ENCODE data around the gene C1R. TPM values are rescaled to one million over a fixed set of nuclear protein-coding genes. Genes with fewer than 3 reads are reported as not detected.

The C1R gene
- total RNA-seq (2022) (13.1 and 16.7 TPM in 2 replicates), Bru-seq, nascent RNA (percentile 45 among the genes with signal in this experiment), BruChase-seq, experiment 1, labeled RNA remaining after a 6-hour chase (percentile 77 among the genes with signal in this experiment), BruChase-seq, experiment 2, labeled RNA remaining after a 2-hour chase (percentile 60 among the genes with signal in this experiment)
- long read RNA-seq, transcript C1R-215 (11 exons, 2,508 nt), result major isoform, 31 of 39 reads
- long read RNA-seq, partial matches to known transcripts, result 4 of 39 reads
- long read RNA-seq, other reads (novel, unspliced or antisense), result 3 of 39 reads

DNA sequence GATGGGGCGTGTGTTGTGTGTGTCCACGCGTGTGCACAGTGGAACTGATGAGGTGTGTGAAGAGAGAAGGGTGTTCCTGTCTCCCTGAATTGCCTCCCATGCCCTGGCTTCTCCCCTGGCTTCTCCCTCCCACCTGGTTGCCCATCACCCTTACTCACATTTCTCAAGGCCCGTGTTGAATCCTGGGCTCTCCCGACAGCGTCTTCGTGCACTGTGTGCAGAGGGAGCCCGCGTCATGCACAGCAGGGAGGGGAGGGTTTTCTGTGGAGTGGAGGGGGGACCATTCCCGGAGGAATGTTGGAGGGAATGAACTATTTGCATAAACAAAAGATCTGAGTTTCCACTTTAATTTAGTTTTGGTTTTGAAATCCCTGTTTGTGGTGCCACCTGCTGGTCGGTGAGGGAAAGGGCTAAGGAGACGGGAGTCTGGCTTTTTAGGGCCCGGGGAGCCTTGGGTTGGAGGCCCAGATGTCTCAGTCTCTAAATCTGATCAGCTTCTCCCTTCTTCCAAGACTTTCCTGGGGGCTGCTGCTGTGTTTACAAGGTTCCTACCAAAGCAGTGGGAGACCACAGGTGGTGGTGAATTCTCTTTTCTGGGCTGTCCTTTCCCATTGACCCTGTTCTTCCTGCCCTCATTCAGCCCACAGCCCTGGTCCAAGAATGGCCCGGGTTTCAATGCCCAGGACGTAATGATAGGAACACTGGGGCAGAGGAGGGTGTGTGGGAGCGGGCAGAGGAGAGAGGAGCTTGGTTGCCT, at the start of gene C1R:
C1R (minus strand) TSS at position 217 of the 757 bp plus-strand sequence; CDS start at position 160, 57 bp downstream.
- CTCF ChIA-PET, result interaction anchor here (0.6 to 10.6 kb wide), 21 partner anchors 10 to 146 kb away, joined by 3 to 116 read pairs (median 4); partner anchors contain the start of genes C1RL and C1S
- DNase-seq (ENCODE audit: unreplicated experiment), result peak; percentile 88
- no TSS peak for BruUV-seq (replicated peaks)
- Mint-ChIP-seq H3K4me3 (ENCODE audit: unreplicated experiment) (peak within 1 kb of the TSS; percentile 79), H3K36me3 (ENCODE audit: insufficient read depth, unreplicated experiment) (peaks cover 43% of the 10 kb centered on the region), H3K4me1 (ENCODE audit: insufficient read depth, unreplicated experiment) (peaks cover 26% of the 10 kb centered on the region), H3K27ac (ENCODE audit: low read depth, unreplicated experiment) (peak within 1 kb of the TSS; percentile 93), H3K27me3 (ENCODE audit: insufficient read depth, unreplicated experiment) (no peaks in the 10 kb centered on the region), H3K9me3 (ENCODE audit: unreplicated experiment) (no peaks in the 10 kb centered on the region)
- POLR2A ChIA-PET, result interaction anchor here (0.6 to 9.4 kb wide), 14 partner anchors 12 to 362 kb away, joined by 3 to 96 read pairs (median 5); partner anchors contain the start of genes C1RL, C1S and LPCAT3
- intact Hi-C loops (cut with micrococcal nuclease), result loop anchor here (1.0 to 5.0 kb wide), 5 partner anchors 17 to 148 kb away; partner anchors contain the start of genes C12orf57, C1RL, C1S and EMG1
- TF ChIP-seq, protein P1, sequence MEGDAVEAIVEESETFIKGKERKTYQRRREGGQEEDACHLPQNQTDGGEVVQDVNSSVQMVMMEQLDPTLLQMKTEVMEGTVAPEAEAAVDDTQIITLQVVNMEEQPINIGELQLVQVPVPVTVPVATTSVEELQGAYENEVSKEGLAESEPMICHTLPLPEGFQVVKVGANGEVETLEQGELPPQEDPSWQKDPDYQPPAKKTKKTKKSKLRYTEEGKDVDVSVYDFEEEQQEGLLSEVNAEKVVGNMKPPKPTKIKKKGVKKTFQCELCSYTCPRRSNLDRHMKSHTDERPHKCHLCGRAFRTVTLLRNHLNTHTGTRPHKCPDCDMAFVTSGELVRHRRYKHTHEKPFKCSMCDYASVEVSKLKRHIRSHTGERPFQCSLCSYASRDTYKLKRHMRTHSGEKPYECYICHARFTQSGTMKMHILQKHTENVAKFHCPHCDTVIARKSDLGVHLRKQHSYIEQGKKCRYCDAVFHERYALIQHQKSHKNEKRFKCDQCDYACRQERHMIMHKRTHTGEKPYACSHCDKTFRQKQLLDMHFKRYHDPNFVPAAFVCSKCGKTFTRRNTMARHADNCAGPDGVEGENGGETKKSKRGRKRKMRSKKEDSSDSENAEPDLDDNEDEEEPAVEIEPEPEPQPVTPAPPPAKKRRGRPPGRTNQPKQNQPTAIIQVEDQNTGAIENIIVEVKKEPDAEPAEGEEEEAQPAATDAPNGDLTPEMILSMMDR (IDR thresholded peaks at IDR 0.05; ENCODE audit: unreplicated experiment), result peak; percentile 75

DNA sequence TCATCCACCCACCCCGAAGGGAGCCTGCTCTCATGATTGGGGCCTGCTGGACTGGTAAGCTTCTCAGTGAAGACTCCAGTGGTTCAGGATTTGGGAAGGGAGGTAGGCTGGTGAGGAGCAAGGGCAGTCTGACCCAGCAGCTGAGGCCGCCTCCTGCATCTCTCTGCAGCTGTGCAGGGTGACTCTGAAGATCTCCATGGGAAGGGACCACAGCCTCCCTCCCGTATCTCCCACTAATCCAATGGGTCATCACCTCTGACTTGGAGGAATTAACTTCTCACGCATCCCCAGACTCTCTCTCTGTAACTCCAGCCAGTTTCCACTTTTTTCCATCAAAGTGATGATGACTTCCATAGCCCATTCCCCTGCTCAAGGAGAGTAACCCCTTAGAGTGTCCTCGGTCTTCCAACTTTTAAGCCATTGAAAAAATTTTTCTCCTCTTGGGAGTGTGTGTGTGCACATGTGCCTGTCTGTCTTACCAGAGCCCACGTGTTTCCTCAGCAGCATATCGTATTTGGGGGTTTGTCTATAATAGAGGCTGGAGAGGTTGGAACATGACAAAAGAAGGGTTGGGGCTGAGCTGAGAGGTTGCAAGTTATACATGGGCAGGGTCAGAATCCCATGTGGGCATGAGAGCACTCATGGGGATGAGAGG, 49.2 kb upstream of the C1R start:
- TF ChIP-seq, protein P1 (IDR thresholded peaks at IDR 0.05; ENCODE audit: unreplicated experiment), result no peak
- intact Hi-C loops (cut with micrococcal nuclease), result loop anchor here (1.0 to 5.0 kb wide), 3 partner anchors 47 to 497 kb away; no protein-coding TSS in a partner anchor
- Mint-ChIP-seq H3K4me1 (ENCODE audit: insufficient read depth, unreplicated experiment) (no peaks in the 10 kb centered on the region), H3K36me3 (ENCODE audit: insufficient read depth, unreplicated experiment) (peaks cover 40% of the 10 kb centered on the region), H3K27ac (ENCODE audit: low read depth, unreplicated experiment) (no peak overlapping the region), H3K4me3 (ENCODE audit: unreplicated experiment) (no peak overlapping the region), H3K27me3 (ENCODE audit: insufficient read depth, unreplicated experiment) (no peaks in the 10 kb centered on the region), H3K9me3 (ENCODE audit: unreplicated experiment) (no peaks in the 10 kb centered on the region)
- no peak for DNase-seq (ENCODE audit: unreplicated experiment)
- ChIA-PET CTCF (interaction anchor here (0.6 to 8.4 kb wide), 21 partner anchors 13 to 1575 kb away, joined by 3 to 106 read pairs (median 4); partner anchors contain the start of gene PEX5), POLR2A (no interaction called here)
- BruUV-seq (replicated peaks), result no TSS peak

DNA sequence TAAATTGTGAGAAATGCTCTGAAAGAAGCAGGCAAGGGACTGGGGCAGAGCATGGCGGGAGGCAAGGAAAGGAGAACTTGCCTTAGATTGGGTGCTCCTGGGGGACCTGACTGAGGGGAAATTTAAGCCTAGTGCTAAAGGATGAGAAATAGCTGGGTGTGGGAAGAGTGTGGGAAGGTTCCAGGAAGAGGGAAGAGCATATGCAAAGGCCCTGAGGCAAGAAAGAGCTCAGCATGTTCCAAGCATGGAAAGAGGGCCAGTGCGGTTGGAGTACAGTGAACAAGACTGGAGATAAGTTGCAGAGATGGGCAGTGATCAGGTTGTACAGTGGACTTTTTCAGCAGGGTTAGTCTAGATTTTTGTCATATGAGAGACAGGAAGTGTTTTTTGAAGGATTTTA, 47.0 kb upstream of the C1R start:
- BruUV-seq (replicated peaks), result no TSS peak
- intact Hi-C loops (cut with micrococcal nuclease), result no loop called here
- H3K27ac Mint-ChIP-seq (ENCODE audit: low read depth, unreplicated experiment), result no peak overlapping the region
- TF ChIP-seq, protein P1 (IDR thresholded peaks at IDR 0.05; ENCODE audit: unreplicated experiment), result no peak
- ChIA-PET CTCF (interaction anchor here (0.6 to 8.4 kb wide), 5 partner anchors 15 to 687 kb away, joined by 3 to 106 read pairs (median 4); partner anchors contain the start of gene PEX5), POLR2A (no interaction called here)
- H3K27me3 Mint-ChIP-seq (ENCODE audit: insufficient read depth, unreplicated experiment), result no peaks in the 10 kb centered on the region
- no peak overlapping the region for H3K4me3 Mint-ChIP-seq (ENCODE audit: unreplicated experiment)
- H3K36me3 Mint-ChIP-seq (ENCODE audit: insufficient read depth, unreplicated experiment), result peaks cover 44% of the 10 kb centered on the region
- no peaks in the 10 kb centered on the region for H3K4me1 Mint-ChIP-seq (ENCODE audit: insufficient read depth, unreplicated experiment)
- DNase-seq (ENCODE audit: unreplicated experiment), result no peak
- no peaks in the 10 kb centered on the region for H3K9me3 Mint-ChIP-seq (ENCODE audit: unreplicated experiment)
